Kidney glomerular epithelial cell (primary cell): ENCODE data around the gene CRYBG3.
"Not testable (repeated sequence)": the region's sequence is repeated elsewhere in the genome, so short reads cannot be mapped to it uniquely, and the experiment has no call there.

Experiments used
- DNase-seq: peaks from one replicate; lab custom pipeline; 2025; lab: John Stamatoyannopoulos, UW

CRYBG3 gene

GRCh38 chr3:97896547-97896946 is 74.7 kb downstream of the CRYBG3 start:
- no peak for DNase-seq

- no peak for DNase-seq
These were observed 77.5 kb downstream of the CRYBG3 start for GRCh38 chr3:97899331-97899730.

GRCh38 chr3:97901313-97902248 is 79.8 kb downstream of the CRYBG3 start:
- DNase-seq: no peak

GRCh38 chr3:97909830-97910229 is 88.0 kb downstream of the CRYBG3 start:
- DNase-seq: not testable (repeated sequence)

GRCh38 chr3:97910236-97910831 is 88.5 kb downstream of the CRYBG3 start:
- not testable (repeated sequence) for DNase-seq

- no peak for DNase-seq
These were observed 89.1 kb downstream of the CRYBG3 start for GRCh38 chr3:97910931-97911351.

- DNase-seq: no peak
These were observed 89.6 kb downstream of the CRYBG3 start for GRCh38 chr3:97911459-97911858.

GRCh38 chr3:97914388-97914787 is 92.6 kb downstream of the CRYBG3 start:
- no peak for DNase-seq

- no peak for DNase-seq
These were observed 94.8 kb downstream of the CRYBG3 start for GRCh38 chr3:97916576-97916975.

- no peak for DNase-seq
These were observed 96.2 kb downstream of the CRYBG3 start for GRCh38 chr3:97917813-97918536.

GRCh38 chr3:97927704-97928103 is 105.9 kb downstream of the CRYBG3 start:
- no peak for DNase-seq

- DNase-seq: no peak
These were observed 107.2 kb downstream of the CRYBG3 start for GRCh38 chr3:97928986-97929385.

GRCh38 chr3:97930018-97930417 is 108.2 kb downstream of the CRYBG3 start:
- DNase-seq: no peak

- no peak for DNase-seq
These were observed 109.4 kb downstream of the CRYBG3 start for GRCh38 chr3:97931218-97931617.

GRCh38 chr3:97932387-97932801 is 110.6 kb downstream of the CRYBG3 start:
- no peak for DNase-seq

- DNase-seq: no peak
These were observed 113.3 kb downstream of the CRYBG3 start for GRCh38 chr3:97934980-97935695.

GRCh38 chr3:97935842-97936241 is 114.0 kb downstream of the CRYBG3 start:
- no peak for DNase-seq

GRCh38 chr3:97937205-97937604 is 115.4 kb downstream of the CRYBG3 start:
- no peak for DNase-seq

- DNase-seq: no peak
These were observed 116.6 kb downstream of the CRYBG3 start for GRCh38 chr3:97938444-97938843.

GRCh38 chr3:97939401-97939800 is 117.6 kb downstream of the CRYBG3 start:
- no peak for DNase-seq

- DNase-seq: no peak
These were observed 118.2 kb downstream of the CRYBG3 start for GRCh38 chr3:97940034-97940433.
